Mononuclear cell (primary cell): ENCODE results near the gene LRFN2. TPM values are rescaled to one million over a fixed set of nuclear protein-coding genes. Genes with fewer than 3 reads are reported as not detected.

Experiments used
- H3K27me3 ChIP-seq: 2 replicates; pipeline ENCODE4 v1.6.0; 2011; ENCODE audit warnings: low read length, control low read depth; ENCODE audit not compliant: insufficient read depth
- H3K4me1 ChIP-seq: 2 replicates; pipeline ENCODE4 v1.5.1; 2011; ENCODE audit warnings: mild to moderate bottlenecking, low read length, control low read depth; ENCODE audit not compliant: insufficient read depth
- H3K4me3 ChIP-seq: 2 replicates; pipeline ENCODE4 v1.5.1; 2011; ENCODE audit warnings: mild to moderate bottlenecking, low read length, moderate library complexity
- H3K9me3 ChIP-seq: 2 replicates; pipeline ENCODE4 v1.5.1; 2011; ENCODE audit warnings: low read depth, mild to moderate bottlenecking, control low read depth, low read length
- total RNA-seq: library from RNA; depleted of rRNA; stranded (reverse); fragments of >200 nt; gene quantifications from one replicate; pipeline ENCODE4 v1.2.3, GENCODE V29; 2012

LRFN2 gene
- total RNA-seq, 1 donor: 0.21 TPM

DNA sequence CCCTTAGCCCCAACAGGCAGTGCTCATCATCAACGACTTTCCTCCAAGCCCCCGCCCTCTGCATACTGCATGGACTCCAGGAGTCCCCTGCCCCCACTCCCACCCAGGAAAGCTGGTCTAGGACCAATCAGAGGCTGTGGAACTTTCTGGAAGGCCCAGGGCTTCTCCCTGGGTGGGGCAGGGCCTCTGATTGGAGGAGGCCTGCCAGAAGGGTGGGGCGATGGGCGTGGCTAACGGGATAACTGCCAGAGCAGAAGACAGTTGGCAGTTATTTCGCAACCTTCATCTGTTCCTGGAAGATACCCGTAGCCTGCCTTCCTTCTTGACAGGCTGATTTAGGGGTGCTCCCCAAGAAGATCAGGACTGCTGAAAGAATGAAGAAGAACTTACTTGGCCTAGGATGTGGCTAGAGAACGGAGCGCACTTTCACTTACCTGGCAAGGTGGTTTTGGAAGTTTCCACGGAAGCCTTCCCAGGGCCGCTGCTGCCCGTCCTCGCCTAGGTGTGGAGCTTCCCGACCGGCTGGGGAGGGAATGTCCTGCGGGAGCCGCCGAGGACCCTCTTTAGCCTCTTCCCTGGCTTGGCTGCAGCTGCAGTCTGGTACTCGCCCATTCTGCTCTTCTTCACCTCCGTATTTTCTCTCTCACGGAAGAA is 209.0 kb downstream of the LRFN2 start:
- no peaks in the 10 kb centered on the region for H3K27me3 ChIP-seq
- no peak overlapping the region for H3K4me3 ChIP-seq
- no peaks in the 10 kb centered on the region for H3K9me3 ChIP-seq
- H3K4me1 ChIP-seq: no peaks in the 10 kb centered on the region

GRCh38 chr6:40377173-40377806 is 209.9 kb downstream of the LRFN2 start:
- Histone ChIP-seq H3K4me3 (no peak overlapping the region), H3K27me3 (no peaks in the 10 kb centered on the region), H3K4me1 (no peaks in the 10 kb centered on the region), H3K9me3 (no peaks in the 10 kb centered on the region)

GRCh38 chr6:40376113-40376650 is 211.0 kb downstream of the LRFN2 start:
- H3K27me3 ChIP-seq: no peaks in the 10 kb centered on the region

GRCh38 chr6:40373267-40373666 is 213.9 kb downstream of the LRFN2 start:
- Histone ChIP-seq H3K4me3 (no peak overlapping the region), H3K4me1 (no peaks in the 10 kb centered on the region), H3K9me3 (peaks cover 7% of the 10 kb centered on the region), H3K27me3 (no peaks in the 10 kb centered on the region)

More at GRCh38 chr6:40376113-40376650, 211.0 kb downstream of the LRFN2 start:
- peaks cover 7% of the 10 kb centered on the region for H3K9me3 ChIP-seq
- no peaks in the 10 kb centered on the region for H3K4me1 ChIP-seq
- H3K4me3 ChIP-seq: no peak overlapping the region

DNA sequence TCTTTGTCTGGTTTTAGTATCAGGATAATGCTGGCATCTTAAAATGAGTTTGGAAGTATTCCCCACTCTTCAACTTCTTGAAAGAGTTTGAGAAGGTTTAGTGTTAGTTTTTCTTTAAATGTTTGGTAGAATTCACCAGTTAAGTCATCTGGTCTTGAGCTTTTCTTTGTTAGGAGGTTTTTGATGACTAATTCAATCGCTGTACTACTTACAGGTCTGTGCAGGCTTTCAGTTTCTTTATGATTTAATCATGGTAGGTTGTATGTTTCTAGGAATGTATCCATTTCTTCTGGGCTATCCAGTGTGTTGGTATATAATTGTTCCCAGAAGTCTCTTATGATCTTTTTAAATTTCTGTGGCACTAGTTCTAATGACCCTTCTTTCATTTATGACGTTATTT is 215.5 kb downstream of the LRFN2 start:
- Histone ChIP-seq H3K27me3 (no peaks in the 10 kb centered on the region), H3K9me3 (peaks cover 12% of the 10 kb centered on the region), H3K4me3 (no peak overlapping the region), H3K4me1 (no peaks in the 10 kb centered on the region)

GRCh38 chr6:40371095-40371494 is 216.1 kb downstream of the LRFN2 start:
- H3K9me3 ChIP-seq: peaks cover 17% of the 10 kb centered on the region
- no peaks in the 10 kb centered on the region for H3K27me3 ChIP-seq
- H3K4me1 ChIP-seq: no peaks in the 10 kb centered on the region
- no peak overlapping the region for H3K4me3 ChIP-seq

GRCh38 chr6:40369891-40370290 is 217.3 kb downstream of the LRFN2 start:
- H3K27me3 ChIP-seq: no peaks in the 10 kb centered on the region
- no peak overlapping the region for H3K4me3 ChIP-seq
- H3K9me3 ChIP-seq: peaks cover 25% of the 10 kb centered on the region
- H3K4me1 ChIP-seq: no peaks in the 10 kb centered on the region

- H3K4me1 ChIP-seq: no peaks in the 10 kb centered on the region
- H3K27me3 ChIP-seq: no peaks in the 10 kb centered on the region
- H3K9me3 ChIP-seq: peaks cover 25% of the 10 kb centered on the region
- H3K4me3 ChIP-seq: no peak overlapping the region
Measured at GRCh38 chr6:40369042-40369441, 218.1 kb downstream of the LRFN2 start.

DNA sequence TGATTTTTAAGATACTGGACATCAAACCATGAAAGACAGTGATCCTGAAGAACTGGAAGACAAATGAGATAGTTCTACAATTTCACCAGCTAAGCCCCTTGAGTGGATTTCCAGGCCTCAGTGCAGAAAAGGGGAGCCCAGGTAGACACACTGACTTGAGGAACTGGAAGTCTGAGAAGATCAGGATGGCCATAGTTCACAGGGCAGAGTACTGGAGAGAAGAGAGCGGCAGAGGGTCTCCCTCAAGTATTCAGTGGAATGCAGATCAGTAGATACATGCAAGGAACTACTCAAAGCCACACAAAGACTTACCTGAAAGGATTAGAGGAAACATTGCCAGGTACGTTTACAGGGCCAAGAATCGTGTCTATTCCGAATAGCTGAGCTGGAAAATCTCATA is 224.3 kb downstream of the LRFN2 start:
- Histone ChIP-seq H3K9me3 (peaks cover 17% of the 10 kb centered on the region), H3K4me3 (no peak overlapping the region), H3K4me1 (no peaks in the 10 kb centered on the region), H3K27me3 (no peaks in the 10 kb centered on the region)

- Histone ChIP-seq H3K27me3 (no peaks in the 10 kb centered on the region), H3K4me1 (no peaks in the 10 kb centered on the region), H3K9me3 (no peaks in the 10 kb centered on the region), H3K4me3 (no peak overlapping the region)
Measured at GRCh38 chr6:40359808-40360207, 227.4 kb downstream of the LRFN2 start.

DNA sequence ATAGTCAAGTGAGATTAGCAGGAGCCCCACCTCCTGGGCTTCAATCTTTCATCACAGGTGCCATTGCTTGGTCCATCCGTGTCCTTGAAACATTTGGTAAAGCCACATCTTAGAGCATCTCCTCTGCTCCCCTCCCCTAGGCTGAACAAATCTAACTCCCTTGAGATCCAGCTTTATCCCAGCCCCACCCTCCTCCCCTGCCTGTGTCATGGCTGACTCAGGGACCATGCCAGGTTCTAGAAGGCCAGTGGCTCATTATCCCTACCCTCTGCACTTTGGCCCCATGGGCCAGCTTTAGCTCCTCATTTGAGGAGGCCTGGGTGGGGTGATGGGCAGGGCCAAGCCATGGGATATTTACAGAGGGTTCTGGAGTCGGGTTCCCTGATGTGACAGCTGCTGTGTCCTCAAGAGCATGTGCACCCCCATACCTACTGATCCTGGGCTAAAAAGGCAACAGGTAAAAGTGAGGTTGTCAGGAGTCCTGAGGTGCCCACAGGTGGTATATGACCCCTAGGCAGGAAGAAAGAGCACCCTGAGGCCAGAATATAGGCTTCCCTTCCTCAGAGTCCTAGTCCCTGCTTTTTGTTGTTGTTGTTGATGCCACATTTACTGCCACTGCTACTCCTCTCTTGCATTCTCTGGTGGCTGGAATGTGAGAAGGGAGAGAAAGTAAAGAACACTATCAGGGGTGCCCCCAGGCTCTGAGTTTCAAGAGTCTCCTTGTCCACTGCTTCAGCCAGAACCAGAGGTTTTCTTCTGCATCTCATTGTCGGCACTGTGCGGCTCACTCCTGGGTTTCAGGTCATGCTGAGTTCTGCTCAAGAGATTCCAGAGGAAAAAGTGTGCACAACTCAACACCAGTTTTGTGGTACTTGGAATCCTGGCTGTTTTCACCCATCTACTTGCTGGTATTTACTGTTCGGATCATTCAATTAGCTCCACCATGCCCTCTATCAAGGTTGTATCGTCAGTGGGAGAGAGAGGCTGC is 228.4 kb downstream of the LRFN2 start:
- no peak overlapping the region for H3K4me3 ChIP-seq
- H3K9me3 ChIP-seq: no peaks in the 10 kb centered on the region
- H3K4me1 ChIP-seq: no peaks in the 10 kb centered on the region
- H3K27me3 ChIP-seq: no peaks in the 10 kb centered on the region

- H3K9me3 ChIP-seq: no peaks in the 10 kb centered on the region
- H3K4me3 ChIP-seq: no peak overlapping the region
- H3K27me3 ChIP-seq: no peaks in the 10 kb centered on the region
- H3K4me1 ChIP-seq: no peaks in the 10 kb centered on the region
Measured at GRCh38 chr6:40356242-40356910, 230.8 kb downstream of the LRFN2 start.

GRCh38 chr6:40355532-40355931 is 231.6 kb downstream of the LRFN2 start:
- Histone ChIP-seq H3K4me3 (no peak overlapping the region), H3K9me3 (no peaks in the 10 kb centered on the region), H3K4me1 (no peaks in the 10 kb centered on the region), H3K27me3 (no peaks in the 10 kb centered on the region)

- Histone ChIP-seq H3K4me3 (no peak overlapping the region), H3K27me3 (no peaks in the 10 kb centered on the region), H3K4me1 (no peaks in the 10 kb centered on the region), H3K9me3 (no peaks in the 10 kb centered on the region)
Measured at GRCh38 chr6:40355066-40355465, 232.1 kb downstream of the LRFN2 start.
